Endothelial cell (in vitro differentiated cells): Measurements from ENCODE around the gene HMGB3. TPM values are rescaled to one million over a fixed set of nuclear protein-coding genes. Genes with fewer than 3 reads are reported as not detected.

Experiments used
- DNase-seq: peaks from one replicate; pipeline ENCODE4 v3.0.0; 2021; ENCODE audit warnings: low spot score
- H3K27ac Mint-ChIP-seq: one replicate; pipeline ENCODE4 v1.8.0; 2021; ENCODE audit warnings: mixed read lengths, inconsistent platforms; ENCODE audit not compliant: unreplicated experiment
- H3K27me3 Mint-ChIP-seq: one replicate; pipeline ENCODE4 v1.8.0; 2021; ENCODE audit warnings: mild to moderate bottlenecking, moderate library complexity, mixed read lengths, inconsistent platforms; ENCODE audit not compliant: unreplicated experiment
- H3K36me3 Mint-ChIP-seq: one replicate; pipeline ENCODE4 v1.8.0; 2021; ENCODE audit warnings: mild to moderate bottlenecking, low read depth, mixed read lengths, inconsistent platforms; ENCODE audit not compliant: unreplicated experiment
- H3K4me1 Mint-ChIP-seq: one replicate; pipeline ENCODE4 v1.8.0; 2021; ENCODE audit warnings: mild to moderate bottlenecking, mixed read lengths, inconsistent platforms; ENCODE audit not compliant: unreplicated experiment
- H3K4me3 Mint-ChIP-seq: one replicate; pipeline ENCODE4 v1.8.0; 2021; ENCODE audit warnings: mild to moderate bottlenecking, mixed read lengths, inconsistent platforms; ENCODE audit not compliant: unreplicated experiment
- H3K9me3 Mint-ChIP-seq: one replicate; pipeline ENCODE4 v1.8.0; 2021; ENCODE audit warnings: mixed read lengths, inconsistent platforms; ENCODE audit not compliant: unreplicated experiment
- total RNA-seq: library from RNA; stranded (reverse); fragmentation: NEBNext Ultra II Directional; extraction: Animal tissue kit (Norgen Biotek cat#: 25700); gene quantifications from one replicate; pipeline ENCODE4 v1.2.1, GENCODE V29; 2021; ENCODE audit not compliant: unreplicated experiment
- TF ChIP-seq, protein P1 (sequence below): fragments of 200-600 bp; sonication (generic); IDR thresholded peaks from one replicate; pipeline ENCODE4 v1.5.0; 2021; ENCODE audit warnings: antibody characterized with exemption; ENCODE audit not compliant: unreplicated experiment

HMGB3 gene
- total RNA-seq, 1 donor from 2014 or later: 104 TPM

DNA sequence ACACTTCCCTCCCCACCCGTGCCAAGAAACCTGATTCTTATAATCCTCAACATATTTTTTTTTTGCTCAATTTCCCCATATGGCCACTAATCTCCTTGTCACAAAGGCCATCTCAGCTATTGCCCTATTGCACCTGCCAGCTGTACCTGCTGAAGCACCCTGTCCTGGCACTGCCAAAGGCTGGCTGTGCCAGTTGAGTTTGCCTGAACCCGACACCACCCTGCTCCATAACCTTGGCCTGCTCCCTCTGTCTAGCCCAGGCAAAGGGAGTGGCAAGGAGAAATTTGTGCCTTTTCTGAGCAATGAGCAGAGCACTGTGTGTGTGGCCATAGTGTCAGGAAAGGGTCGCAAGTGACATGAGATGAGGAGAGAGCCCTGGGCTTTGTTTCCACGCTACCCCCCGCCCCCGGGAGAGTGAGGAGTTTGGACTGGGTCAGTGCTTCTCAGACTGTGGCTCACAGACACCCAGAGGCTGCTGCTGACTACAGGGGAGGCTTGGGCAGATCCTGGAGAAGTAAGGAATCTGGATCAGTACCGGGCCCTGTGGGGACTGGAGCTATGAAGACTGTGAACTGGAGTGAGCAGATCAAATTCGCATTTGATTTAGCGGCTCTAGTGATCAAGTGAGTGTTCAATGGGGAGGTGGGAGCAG is 42.2 kb upstream of the HMGB3 start:
- Mint-ChIP-seq H3K4me1 (no peaks in the 10 kb centered on the region), H3K4me3 (no peak overlapping the region), H3K36me3 (no peaks in the 10 kb centered on the region), H3K9me3 (no peaks in the 10 kb centered on the region), H3K27ac (no peak overlapping the region), H3K27me3 (peaks cover 2% of the 10 kb centered on the region)
- no peak for DNase-seq
- TF ChIP-seq, protein P1, sequence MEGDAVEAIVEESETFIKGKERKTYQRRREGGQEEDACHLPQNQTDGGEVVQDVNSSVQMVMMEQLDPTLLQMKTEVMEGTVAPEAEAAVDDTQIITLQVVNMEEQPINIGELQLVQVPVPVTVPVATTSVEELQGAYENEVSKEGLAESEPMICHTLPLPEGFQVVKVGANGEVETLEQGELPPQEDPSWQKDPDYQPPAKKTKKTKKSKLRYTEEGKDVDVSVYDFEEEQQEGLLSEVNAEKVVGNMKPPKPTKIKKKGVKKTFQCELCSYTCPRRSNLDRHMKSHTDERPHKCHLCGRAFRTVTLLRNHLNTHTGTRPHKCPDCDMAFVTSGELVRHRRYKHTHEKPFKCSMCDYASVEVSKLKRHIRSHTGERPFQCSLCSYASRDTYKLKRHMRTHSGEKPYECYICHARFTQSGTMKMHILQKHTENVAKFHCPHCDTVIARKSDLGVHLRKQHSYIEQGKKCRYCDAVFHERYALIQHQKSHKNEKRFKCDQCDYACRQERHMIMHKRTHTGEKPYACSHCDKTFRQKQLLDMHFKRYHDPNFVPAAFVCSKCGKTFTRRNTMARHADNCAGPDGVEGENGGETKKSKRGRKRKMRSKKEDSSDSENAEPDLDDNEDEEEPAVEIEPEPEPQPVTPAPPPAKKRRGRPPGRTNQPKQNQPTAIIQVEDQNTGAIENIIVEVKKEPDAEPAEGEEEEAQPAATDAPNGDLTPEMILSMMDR: no peak

DNA sequence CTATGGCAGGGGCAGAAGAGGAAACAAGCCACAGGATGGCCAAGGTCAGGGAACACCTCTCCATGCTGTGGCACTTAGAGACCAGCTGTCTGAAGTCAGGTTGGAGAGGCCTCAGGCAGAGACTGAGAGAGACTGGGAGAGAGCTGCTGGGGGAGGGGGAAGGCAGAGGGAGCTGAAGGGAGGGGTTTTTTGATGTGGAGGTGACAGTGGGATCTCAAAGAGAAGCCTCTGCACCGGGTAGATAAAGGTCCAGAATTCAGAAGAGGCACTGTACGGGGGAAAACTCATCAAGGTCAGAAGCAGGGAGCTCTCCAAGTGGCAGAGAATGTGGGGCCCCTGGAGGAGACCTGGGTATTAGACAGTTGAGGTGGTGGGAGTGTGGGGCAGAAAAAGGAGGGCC is 41.6 kb upstream of the HMGB3 start:
- no peaks in the 10 kb centered on the region for H3K36me3 Mint-ChIP-seq
- no peaks in the 10 kb centered on the region for H3K4me1 Mint-ChIP-seq
- TF ChIP-seq, protein P1: no peak

DNA sequence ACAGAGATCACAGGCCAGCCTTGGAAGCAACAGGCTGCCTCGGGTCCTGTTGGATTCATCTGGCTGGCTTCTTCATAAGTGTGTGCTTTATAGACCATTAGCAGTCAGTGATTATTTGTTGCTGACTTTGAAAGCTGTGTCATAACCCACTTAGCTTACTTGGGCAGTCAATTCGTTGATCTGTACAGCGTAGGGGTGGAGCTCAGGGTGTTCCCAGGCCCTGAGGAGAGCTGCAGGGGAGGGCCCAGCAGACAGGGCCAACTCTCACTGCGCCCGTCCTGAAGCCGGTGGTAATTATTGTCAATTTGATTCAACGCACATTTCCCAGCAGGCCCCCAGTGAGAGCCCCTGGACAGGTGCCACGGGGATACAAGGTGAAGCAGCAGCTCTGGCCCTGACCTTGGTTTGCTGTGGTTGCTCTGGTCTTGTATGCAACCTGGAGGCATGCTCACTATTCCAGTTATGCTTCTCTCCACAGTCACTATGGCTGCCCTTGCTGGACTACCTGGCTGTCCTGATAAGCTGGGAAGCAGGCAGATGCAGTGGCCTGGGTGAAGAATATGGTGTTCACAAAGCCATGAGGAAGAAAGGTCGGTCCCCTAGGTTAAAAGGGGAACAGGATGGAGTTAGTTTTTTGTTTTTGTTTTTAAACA is 40.1 kb upstream of the HMGB3 start:
- H3K27me3 Mint-ChIP-seq: peaks cover 2% of the 10 kb centered on the region
- no peaks in the 10 kb centered on the region for H3K36me3 Mint-ChIP-seq
- TF ChIP-seq, protein P1: no peak
- H3K4me1 Mint-ChIP-seq: no peaks in the 10 kb centered on the region
- H3K27ac Mint-ChIP-seq: no peak overlapping the region
- DNase-seq: no peak
- no peak overlapping the region for H3K4me3 Mint-ChIP-seq
- H3K9me3 Mint-ChIP-seq: no peaks in the 10 kb centered on the region

More for the DNA sequence above, 41.6 kb upstream of the HMGB3 start:
- Mint-ChIP-seq H3K4me3 (no peak overlapping the region), H3K27me3 (peaks cover 2% of the 10 kb centered on the region), H3K27ac (no peak overlapping the region), H3K9me3 (no peaks in the 10 kb centered on the region)
- no peak for DNase-seq

DNA sequence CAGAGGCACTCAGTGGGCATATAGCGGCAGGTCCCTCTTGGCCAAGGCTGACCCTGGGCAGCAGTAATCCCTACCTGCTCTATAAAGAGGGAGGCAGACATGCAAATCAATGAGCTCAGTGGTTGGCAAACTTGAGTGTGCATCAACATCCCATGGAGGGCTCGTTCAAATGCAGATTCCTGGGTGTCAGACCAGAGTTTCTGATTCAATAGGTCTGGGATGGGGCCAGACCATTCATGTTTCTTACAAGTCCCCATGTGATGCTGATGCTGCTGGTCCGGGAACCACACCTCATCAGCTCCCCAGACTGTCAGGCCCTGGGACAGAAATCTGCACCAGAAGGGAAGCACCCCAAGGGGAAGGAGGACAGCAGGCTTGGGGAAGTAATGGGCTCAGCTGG is 38.9 kb upstream of the HMGB3 start:
- TF ChIP-seq, protein P1: no peak
- no peak for DNase-seq
- H3K4me1 Mint-ChIP-seq: no peaks in the 10 kb centered on the region
- H3K4me3 Mint-ChIP-seq: no peak overlapping the region
- H3K27ac Mint-ChIP-seq: no peak overlapping the region
- H3K9me3 Mint-ChIP-seq: no peaks in the 10 kb centered on the region
- H3K27me3 Mint-ChIP-seq: peaks cover 2% of the 10 kb centered on the region
- no peaks in the 10 kb centered on the region for H3K36me3 Mint-ChIP-seq

DNA sequence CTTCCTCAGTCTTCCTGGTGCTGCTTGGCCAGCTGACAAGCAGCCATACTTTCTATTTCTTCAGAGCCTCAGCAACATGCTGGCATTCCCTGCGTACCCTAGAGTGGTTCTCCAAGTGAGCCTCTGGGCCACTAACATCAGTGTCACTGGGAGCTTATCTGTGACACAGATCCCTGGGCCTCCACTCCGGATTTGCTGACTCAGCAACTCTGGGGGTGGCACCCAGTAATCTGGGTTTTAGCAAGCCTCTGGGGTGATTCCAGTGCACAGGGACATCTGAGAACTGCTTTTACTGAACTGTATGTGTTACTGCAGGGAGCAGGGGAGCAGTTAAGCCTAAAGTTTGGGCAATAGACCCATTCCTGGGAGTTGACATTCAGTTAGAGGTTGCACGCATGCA is 28.2 kb upstream of the HMGB3 start:
- no peak overlapping the region for H3K4me3 Mint-ChIP-seq
- TF ChIP-seq, protein P1: no peak
- H3K9me3 Mint-ChIP-seq: no peaks in the 10 kb centered on the region
- H3K27me3 Mint-ChIP-seq: peaks cover 3% of the 10 kb centered on the region
- no peak overlapping the region for H3K27ac Mint-ChIP-seq
- no peaks in the 10 kb centered on the region for H3K4me1 Mint-ChIP-seq
- no peak for DNase-seq
- no peaks in the 10 kb centered on the region for H3K36me3 Mint-ChIP-seq
